DOHH2 (cell line): ENCODE data around the gene USP2.

Experiments
- H3F3A ChIP-seq: fragments of 200-600 bp; sonication (generic), shearing (Covaris generic); 2 replicates; pipeline ENCODE4 v1.6.0; 2016; ENCODE audit warnings: antibody characterized with exemption, mild to moderate bottlenecking; ENCODE audit not compliant: control insufficient read depth, insufficient read depth
- H3K27ac ChIP-seq: fragments of 200-600 bp; sonication (generic); 2 replicates; pipeline ENCODE4 v1.5.1; 2014; ENCODE audit warnings: low read depth, mild to moderate bottlenecking, low read length, moderate library complexity
- H3K27me3 ChIP-seq: fragments of 200-600 bp; sonication (generic); 2 replicates; pipeline ENCODE4 v1.6.1; 2014; ENCODE audit warnings: mild to moderate bottlenecking, low read length, mixed read lengths; ENCODE audit not compliant: control insufficient read depth
- H3K36me3 ChIP-seq: fragments of 200-600 bp; sonication (generic); 2 replicates; pipeline ENCODE4 v1.6.1; 2014; ENCODE audit warnings: mild to moderate bottlenecking, low read length, moderate library complexity, mixed read lengths; ENCODE audit not compliant: control insufficient read depth
- H3K4me1 ChIP-seq: fragments of 200-600 bp; sonication (generic); 2 replicates; pipeline ENCODE4 v1.6.1; 2014; ENCODE audit warnings: mild to moderate bottlenecking, low read length, mixed read lengths; ENCODE audit not compliant: control insufficient read depth
- H3K4me2 ChIP-seq: fragments of 200-600 bp; sonication (generic); 2 replicates; pipeline ENCODE4 v1.6.0; 2014; ENCODE audit warnings: mild to moderate bottlenecking, low read length, moderate library complexity
- H3K4me3 ChIP-seq: fragments of 200-600 bp; sonication (generic); 2 replicates; pipeline ENCODE4 v1.5.1; 2014; ENCODE audit warnings: mild to moderate bottlenecking, low read length, mixed read lengths
- H3K79me2 ChIP-seq: fragments of 200-600 bp; sonication (generic); 2 replicates; pipeline ENCODE4 v1.6.1; 2014; ENCODE audit warnings: mild to moderate bottlenecking, low read length, mixed read lengths; ENCODE audit not compliant: control insufficient read depth
- H3K9me2 ChIP-seq: fragments of 200-600 bp; sonication (generic); replicated peaks from 2 replicates; pipeline ENCODE4 v1.6.1; 2014; ENCODE audit warnings: mild to moderate bottlenecking, low read length, mixed read lengths; ENCODE audit not compliant: control insufficient read depth
- H3K9me3 ChIP-seq: fragments of 200-600 bp; sonication (generic); 2 replicates; pipeline ENCODE4 v1.6.1; 2014; ENCODE audit warnings: antibody characterized with exemption, low read length, mixed read lengths; ENCODE audit not compliant: control insufficient read depth, insufficient read depth
- H4K20me1 ChIP-seq: fragments of 200-600 bp; sonication (generic); 2 replicates; pipeline ENCODE4 v1.6.0; 2014; ENCODE audit warnings: low read depth, mild to moderate bottlenecking, antibody characterized with exemption, low read length, moderate library complexity; ENCODE audit not compliant: control insufficient read depth, insufficient read depth
- CTCF ChIP-seq: fragments of 200-600 bp; sonication (generic); IDR thresholded peaks from one replicate; pipeline ENCODE4 v1.5.1; 2014; ENCODE audit warnings: antibody characterized with exemption, mild to moderate bottlenecking, low read depth, low read length; ENCODE audit not compliant: poor library complexity, severe bottlenecking
- EZH2phosphoT487 ChIP-seq: fragments of 200-600 bp; sonication (generic); IDR thresholded peaks from 2 replicates; pipeline ENCODE4 v1.6.1; 2017; ENCODE audit warnings: borderline replicate concordance, mild to moderate bottlenecking, antibody characterized with exemption, low read length, moderate library complexity, mixed read lengths

Gene USP2

GRCh38 chr11:119417726-119418540 is 36.4 kb upstream of the USP2 start:
- H3K27ac ChIP-seq, result no peak overlapping the region
- H3K4me1 ChIP-seq, result peaks cover 26% of the 10 kb centered on the region

DNA sequence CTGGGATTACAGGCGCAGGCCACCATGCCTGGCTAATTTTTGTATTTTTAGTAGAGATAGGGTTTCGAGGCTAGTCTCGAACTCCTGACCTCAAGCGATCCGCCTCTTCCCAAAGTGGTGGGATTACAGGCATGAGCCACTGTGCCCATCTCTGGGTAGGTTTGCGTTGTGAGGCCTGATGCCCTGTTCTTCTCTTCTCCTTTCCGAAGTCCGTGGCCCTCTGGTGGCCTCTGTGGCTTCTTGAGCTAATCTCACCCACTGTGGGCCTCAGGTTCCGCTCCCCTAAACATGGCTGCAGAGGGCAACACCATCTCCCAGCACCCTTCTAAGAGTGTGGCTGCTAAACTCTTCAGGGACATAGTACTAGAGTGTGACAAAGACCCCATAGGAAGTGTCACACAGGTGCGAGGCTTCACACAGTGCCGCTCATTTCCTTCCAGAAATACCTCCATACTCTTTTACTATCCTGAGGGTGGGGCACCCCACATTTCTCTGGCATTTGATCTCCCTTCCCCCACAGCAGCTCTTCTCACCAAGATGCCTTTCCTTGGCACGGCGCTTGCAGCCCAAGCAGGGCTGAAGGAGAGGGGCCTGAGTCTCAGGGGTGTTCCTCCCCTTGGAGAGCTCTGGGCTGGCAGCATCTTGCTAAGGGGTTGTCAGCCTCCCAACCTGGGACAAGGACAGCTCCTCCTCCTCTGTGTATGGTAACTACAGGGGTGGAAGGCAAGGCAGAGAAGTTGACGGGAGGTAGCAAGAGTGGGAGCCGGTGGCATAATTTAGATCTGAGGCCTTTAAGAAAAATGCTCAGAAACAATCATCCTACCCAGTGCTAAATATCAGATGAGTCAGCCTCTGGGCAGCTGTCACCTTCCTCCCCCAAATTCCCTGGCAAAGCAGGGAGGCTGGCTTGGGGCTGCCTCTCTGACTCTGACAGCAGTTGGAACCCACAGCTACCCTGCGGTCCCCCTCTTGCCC is 35.4 kb upstream of the USP2 start:
- no peak overlapping the region for H3K27ac ChIP-seq
- no peaks in the 10 kb centered on the region for H3F3A ChIP-seq
- H3K9me3 ChIP-seq, result no peaks in the 10 kb centered on the region
- H3K79me2 ChIP-seq, result no peaks in the 10 kb centered on the region
- peaks cover 7% of the 10 kb centered on the region for H3K27me3 ChIP-seq
- H3K4me3 ChIP-seq, result no peak overlapping the region
- no peaks in the 10 kb centered on the region for H3K36me3 ChIP-seq
- no peaks in the 10 kb centered on the region for H3K9me2 ChIP-seq
- peaks cover 23% of the 10 kb centered on the region for H3K4me1 ChIP-seq
- no peaks in the 10 kb centered on the region for H4K20me1 ChIP-seq
- TF ChIP-seq CTCF (no peak), EZH2phosphoT487 (no peak)
- no peak overlapping the region for H3K4me2 ChIP-seq

More at GRCh38 chr11:119417726-119418540, 36.4 kb upstream of the USP2 start:
- Histone ChIP-seq H3K4me2 (no peak overlapping the region), H3K4me3 (no peak overlapping the region), H3K79me2 (no peaks in the 10 kb centered on the region), H3F3A (no peaks in the 10 kb centered on the region), H3K9me3 (no peaks in the 10 kb centered on the region), H4K20me1 (no peaks in the 10 kb centered on the region), H3K27me3 (peaks cover 18% of the 10 kb centered on the region), H3K9me2 (no peaks in the 10 kb centered on the region), H3K36me3 (no peaks in the 10 kb centered on the region)
- TF ChIP-seq EZH2phosphoT487 (no peak), CTCF (no peak)

GRCh38 chr11:119415966-119416365 is 34.5 kb upstream of the USP2 start:
- no peaks in the 10 kb centered on the region for H3F3A ChIP-seq
- no peaks in the 10 kb centered on the region for H3K27me3 ChIP-seq
- H4K20me1 ChIP-seq, result no peaks in the 10 kb centered on the region
- no peak overlapping the region for H3K4me3 ChIP-seq
- H3K9me2 ChIP-seq, result no peaks in the 10 kb centered on the region
- peaks cover 14% of the 10 kb centered on the region for H3K4me1 ChIP-seq
- no peaks in the 10 kb centered on the region for H3K36me3 ChIP-seq
- TF ChIP-seq EZH2phosphoT487, result no peak
- no peak for TF ChIP-seq CTCF
- no peaks in the 10 kb centered on the region for H3K9me3 ChIP-seq
- no peaks in the 10 kb centered on the region for H3K79me2 ChIP-seq
- no peak overlapping the region for H3K27ac ChIP-seq
- no peak overlapping the region for H3K4me2 ChIP-seq
